Measurements from ENCODE around the gene TMEM233.
"Not testable (repeated sequence)": the region's sequence is repeated elsewhere in the genome, so short reads cannot be mapped to it uniquely, and the experiment has no call there.

The TMEM233 gene

GRCh38 chr12:119613319-119613936 is 19.9 kb downstream of the TMEM233 start:
- DNase-seq: no peak

GRCh38 chr12:119614705-119615104 is 21.1 kb downstream of the TMEM233 start:
- DNase-seq: no peak

- no peak for DNase-seq
Measured at GRCh38 chr12:119615518-119616475, 22.2 kb downstream of the TMEM233 start.

- DNase-seq: not testable (repeated sequence)
Measured at GRCh38 chr12:119618328-119618896, 24.8 kb downstream of the TMEM233 start.

GRCh38 chr12:119620490-119620889 is 26.9 kb downstream of the TMEM233 start:
- no peak for DNase-seq

- no peak for DNase-seq
Measured at GRCh38 chr12:119621878-119622277, 28.3 kb downstream of the TMEM233 start.

GRCh38 chr12:119624966-119625365 is 31.4 kb downstream of the TMEM233 start:
- no peak for DNase-seq

GRCh38 chr12:119627019-119627643 is 33.6 kb downstream of the TMEM233 start:
- no peak for DNase-seq

- no peak for DNase-seq
Measured at GRCh38 chr12:119627686-119628085, 34.1 kb downstream of the TMEM233 start.

- DNase-seq: no peak
Measured at GRCh38 chr12:119630223-119630780, 36.7 kb downstream of the TMEM233 start.

- no peak for DNase-seq
Measured at GRCh38 chr12:119630962-119631550, 37.5 kb downstream of the TMEM233 start.

GRCh38 chr12:119631930-119632678 is 38.5 kb downstream of the TMEM233 start:
- DNase-seq: no peak

- no peak for DNase-seq
Measured at GRCh38 chr12:119634743-119635142, 41.2 kb downstream of the TMEM233 start.

GRCh38 chr12:119642986-119643385 is 49.4 kb downstream of the TMEM233 start:
- DNase-seq: no peak

GRCh38 chr12:119644930-119645329 is 51.4 kb downstream of the TMEM233 start:
- no peak for DNase-seq

- DNase-seq: no peak
Measured at GRCh38 chr12:119645535-119646059, 52.0 kb downstream of the TMEM233 start.

GRCh38 chr12:119649202-119649808 is 55.7 kb downstream of the TMEM233 start:
- DNase-seq: no peak

GRCh38 chr12:119652665-119653064 is 59.1 kb downstream of the TMEM233 start:
- DNase-seq: no peak

- not testable (repeated sequence) for DNase-seq
Measured at GRCh38 chr12:119657001-119657400, 63.4 kb downstream of the TMEM233 start.

GRCh38 chr12:119658166-119658565 is 64.6 kb downstream of the TMEM233 start:
- not testable (repeated sequence) for DNase-seq

- no peak for DNase-seq
Measured at GRCh38 chr12:119659289-119659897, 65.8 kb downstream of the TMEM233 start.
